ENCODE data around the gene DCLK2. TPM values are rescaled to one million over a fixed set of nuclear protein-coding genes. Genes with fewer than 3 reads are reported as not detected.

Gene DCLK2
- total RNA-seq, 1 donor from 2014 or later = 3.4 TPM

- TF ChIP-seq, protein P1, sequence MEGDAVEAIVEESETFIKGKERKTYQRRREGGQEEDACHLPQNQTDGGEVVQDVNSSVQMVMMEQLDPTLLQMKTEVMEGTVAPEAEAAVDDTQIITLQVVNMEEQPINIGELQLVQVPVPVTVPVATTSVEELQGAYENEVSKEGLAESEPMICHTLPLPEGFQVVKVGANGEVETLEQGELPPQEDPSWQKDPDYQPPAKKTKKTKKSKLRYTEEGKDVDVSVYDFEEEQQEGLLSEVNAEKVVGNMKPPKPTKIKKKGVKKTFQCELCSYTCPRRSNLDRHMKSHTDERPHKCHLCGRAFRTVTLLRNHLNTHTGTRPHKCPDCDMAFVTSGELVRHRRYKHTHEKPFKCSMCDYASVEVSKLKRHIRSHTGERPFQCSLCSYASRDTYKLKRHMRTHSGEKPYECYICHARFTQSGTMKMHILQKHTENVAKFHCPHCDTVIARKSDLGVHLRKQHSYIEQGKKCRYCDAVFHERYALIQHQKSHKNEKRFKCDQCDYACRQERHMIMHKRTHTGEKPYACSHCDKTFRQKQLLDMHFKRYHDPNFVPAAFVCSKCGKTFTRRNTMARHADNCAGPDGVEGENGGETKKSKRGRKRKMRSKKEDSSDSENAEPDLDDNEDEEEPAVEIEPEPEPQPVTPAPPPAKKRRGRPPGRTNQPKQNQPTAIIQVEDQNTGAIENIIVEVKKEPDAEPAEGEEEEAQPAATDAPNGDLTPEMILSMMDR (IDR thresholded peaks at IDR 0.05; ENCODE audit: insufficient read depth, low read length, poor library complexity, severe bottlenecking) = no peak
- Histone ChIP-seq H3K27me3 (ENCODE audit: control insufficient read depth, insufficient read depth, low read length) (no peaks in the 10 kb centered on the region), H3K4me3 (ENCODE audit: low read depth, low read length) (no peak overlapping the region), H3K36me3 (ENCODE audit: control insufficient read depth, insufficient read depth, low read length) (no peaks in the 10 kb centered on the region)
- no peak for DNase-seq (ENCODE audit: low read depth)
These were observed 139.6 kb downstream of the DCLK2 start for GRCh38 chr4:150217808-150218207.

DNA sequence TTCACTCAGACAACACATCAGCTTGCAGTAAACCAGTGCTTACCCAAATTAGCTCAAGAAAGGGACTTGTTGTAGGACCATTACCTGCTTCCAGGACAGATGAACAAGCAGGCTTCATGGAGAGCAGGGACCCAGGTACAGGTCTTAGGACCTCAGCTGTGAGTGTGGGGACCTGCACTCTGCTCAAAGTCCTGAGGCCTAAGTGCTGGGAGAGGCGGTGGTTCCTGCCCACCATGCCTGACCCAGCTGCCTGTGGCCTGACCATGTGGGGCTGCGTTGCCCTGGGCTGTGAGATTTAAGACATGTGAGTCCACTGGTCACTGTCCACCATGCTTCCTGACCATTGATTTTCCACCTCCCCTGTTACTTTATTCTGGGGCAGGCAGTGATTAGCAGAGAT is 140.2 kb downstream of the DCLK2 start:
- no peak overlapping the region for H3K4me3 ChIP-seq (ENCODE audit: low read depth, low read length)
- TF ChIP-seq, protein P1 (IDR thresholded peaks at IDR 0.05; ENCODE audit: insufficient read depth, low read length, poor library complexity, severe bottlenecking) = no peak
- H3K36me3 ChIP-seq (ENCODE audit: control insufficient read depth, insufficient read depth, low read length) = no peaks in the 10 kb centered on the region
- H3K27me3 ChIP-seq (ENCODE audit: control insufficient read depth, insufficient read depth, low read length) = no peaks in the 10 kb centered on the region
- no peak for DNase-seq (ENCODE audit: low read depth)

GRCh38 chr4:150219841-150220240 is 141.6 kb downstream of the DCLK2 start:
- no peak for DNase-seq (ENCODE audit: low read depth)
- TF ChIP-seq, protein P1 (IDR thresholded peaks at IDR 0.05; ENCODE audit: insufficient read depth, low read length, poor library complexity, severe bottlenecking) = no peak

DNA sequence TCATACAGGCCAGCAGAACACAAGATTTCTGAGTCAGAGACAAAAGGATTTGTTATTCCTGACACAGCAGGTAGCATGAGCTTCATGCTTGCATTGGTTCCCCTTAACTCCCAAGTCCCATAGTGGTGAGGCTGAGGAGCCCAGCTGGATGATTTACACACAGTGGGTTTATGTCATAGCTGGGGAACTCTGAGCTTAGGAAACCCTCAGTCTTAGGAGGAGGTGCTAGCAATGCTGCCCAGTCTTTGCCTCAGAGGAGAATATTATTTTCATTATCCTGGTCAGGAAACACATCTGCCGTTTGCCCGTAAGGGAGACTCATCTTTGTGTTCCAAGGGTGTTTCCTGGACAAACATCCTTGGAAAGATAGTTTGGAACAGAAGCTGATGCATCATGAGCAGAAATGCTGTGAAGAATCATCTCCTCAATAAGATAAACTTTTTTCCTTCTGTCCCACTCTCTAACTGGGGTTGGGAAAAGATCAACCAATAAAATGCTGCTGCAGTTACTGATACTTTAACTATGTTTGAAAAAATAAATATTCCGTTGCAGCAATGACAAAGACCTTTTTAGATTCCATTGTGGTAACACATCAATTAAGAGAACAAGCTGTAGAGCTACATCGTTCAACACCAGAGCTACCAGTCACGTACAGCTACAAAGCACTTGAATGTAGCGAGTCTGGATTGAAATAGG is 146.8 kb downstream of the DCLK2 start:
- no peaks in the 10 kb centered on the region for H3K27me3 ChIP-seq (ENCODE audit: control insufficient read depth, insufficient read depth, low read length)
- TF ChIP-seq, protein P1 (IDR thresholded peaks at IDR 0.05; ENCODE audit: insufficient read depth, low read length, poor library complexity, severe bottlenecking) = no peak
- H3K4me3 ChIP-seq (ENCODE audit: low read depth, low read length) = no peak overlapping the region
- DNase-seq (ENCODE audit: low read depth) = peak; percentile 70
- no peaks in the 10 kb centered on the region for H3K36me3 ChIP-seq (ENCODE audit: control insufficient read depth, insufficient read depth, low read length)

More at GRCh38 chr4:150219841-150220240, 141.6 kb downstream of the DCLK2 start:
- no peaks in the 10 kb centered on the region for H3K36me3 ChIP-seq (ENCODE audit: control insufficient read depth, insufficient read depth, low read length)
- H3K4me3 ChIP-seq (ENCODE audit: low read depth, low read length) = no peak overlapping the region
- H3K27me3 ChIP-seq (ENCODE audit: control insufficient read depth, insufficient read depth, low read length) = no peaks in the 10 kb centered on the region

- H3K27me3 ChIP-seq (ENCODE audit: control insufficient read depth, insufficient read depth, low read length) = no peaks in the 10 kb centered on the region
- TF ChIP-seq, protein P1 (IDR thresholded peaks at IDR 0.05; ENCODE audit: insufficient read depth, low read length, poor library complexity, severe bottlenecking) = no peak
- no peak overlapping the region for H3K4me3 ChIP-seq (ENCODE audit: low read depth, low read length)
- no peak for DNase-seq (ENCODE audit: low read depth)
- no peaks in the 10 kb centered on the region for H3K36me3 ChIP-seq (ENCODE audit: control insufficient read depth, insufficient read depth, low read length)
These were observed 151.3 kb downstream of the DCLK2 start for GRCh38 chr4:150229520-150229919.

- H3K4me3 ChIP-seq (ENCODE audit: low read depth, low read length) = no peak overlapping the region
- TF ChIP-seq, protein P1 (IDR thresholded peaks at IDR 0.05; ENCODE audit: insufficient read depth, low read length, poor library complexity, severe bottlenecking) = no peak
- no peaks in the 10 kb centered on the region for H3K36me3 ChIP-seq (ENCODE audit: control insufficient read depth, insufficient read depth, low read length)
- no peaks in the 10 kb centered on the region for H3K27me3 ChIP-seq (ENCODE audit: control insufficient read depth, insufficient read depth, low read length)
- no peak for DNase-seq (ENCODE audit: low read depth)
These were observed 152.3 kb downstream of the DCLK2 start for GRCh38 chr4:150230561-150230960.
